Gastroesophageal sphincter (tissue), 3 donors: ENCODE results near the gene MMP20.

Experiments
- CTCF ChIP-seq, 4 experiments: fragments of 200-600 bp in 2 of 4; fragments of 450-650 bp in 2 of 4; sonication (generic) in 1 of 4; IDR thresholded peaks; one replicate each; pipeline ENCODE4 v1.5.1; 2017 to 2019; ENCODE audit warnings: antibody characterized with exemption in 4 of 4, mild to moderate bottlenecking in 2 of 4, moderate library complexity in 2 of 4
- EP300 ChIP-seq: sonication (generic); formaldehyde crosslinking; IDR thresholded peaks from one replicate; pipeline ENCODE4 v1.6.1; 2017; ENCODE audit warnings: antibody characterized with exemption, mild to moderate bottlenecking
- POLR2A ChIP-seq, 2 donors: fragments of 450-650 bp; IDR thresholded peaks; one replicate each; pipeline ENCODE4 v1.6.1; 2017; ENCODE audit warnings: antibody characterized with exemption in 2 of 2, mild to moderate bottlenecking in 2 of 2, moderate library complexity in 1 of 2

- no peak for TF ChIP-seq CTCF (IDR thresholded peaks at IDR 0.05)
- TF ChIP-seq POLR2A (IDR thresholded peaks at IDR 0.05): no peak
- no peak for TF ChIP-seq EP300
Measured at GRCh38 chr11:102630598-102631448, 5.7 kb upstream of the MMP20 start.
